GM12801 (cell line): ENCODE measurements around the gene HECTD1.

Experiments
- CTCF ChIP-seq: IDR thresholded peaks from one replicate; pipeline ENCODE4 v1.5.1; 2011; ENCODE audit warnings: control low read depth; ENCODE audit not compliant: insufficient read length; ENCODE audit errors: extremely low read depth

The HECTD1 gene

GRCh38 chr14:31126680-31127079, 80.9 kb downstream of the HECTD1 start:
- TF ChIP-seq CTCF, result no peak

- TF ChIP-seq CTCF, result no peak
These were observed 82.4 kb downstream of the HECTD1 start for GRCh38 chr14:31125231-31125630.

- TF ChIP-seq CTCF, result no peak
These were observed 83.4 kb downstream of the HECTD1 start for GRCh38 chr14:31124197-31124596.

GRCh38 chr14:31122921-31123320, 84.7 kb downstream of the HECTD1 start:
- TF ChIP-seq CTCF, result no peak

GRCh38 chr14:31122098-31122611, 85.4 kb downstream of the HECTD1 start:
- TF ChIP-seq CTCF, result no peak

GRCh38 chr14:31118892-31119291, 88.7 kb downstream of the HECTD1 start:
- no peak for TF ChIP-seq CTCF

- no peak for TF ChIP-seq CTCF
These were observed 93.8 kb downstream of the HECTD1 start for GRCh38 chr14:31113794-31114193.

GRCh38 chr14:31110872-31111271, 96.7 kb downstream of the HECTD1 start:
- no peak for TF ChIP-seq CTCF
